ENCODE results near the gene CLEC2A.
A peak's percentile ranks its signal among the peaks of the same experiment; 100 is the strongest.

CLEC2A gene

DNA sequence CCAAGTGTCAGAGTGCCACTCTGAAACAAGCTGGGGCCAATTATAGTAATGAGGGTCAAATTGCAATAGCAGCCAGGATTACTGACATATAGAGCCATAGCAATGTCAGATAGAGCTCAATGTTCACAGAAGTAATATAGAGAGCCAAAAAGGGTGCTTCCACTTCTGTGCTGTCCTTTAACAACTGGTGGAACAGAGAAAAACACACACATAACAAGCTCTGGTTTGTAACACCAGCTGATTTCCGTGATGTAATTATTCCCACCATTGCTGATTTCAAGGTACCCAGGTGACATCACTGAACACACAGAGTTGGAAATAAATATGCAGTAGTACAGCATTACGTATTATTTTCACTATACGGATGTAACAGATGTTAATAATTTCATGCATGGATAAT is 60.0 kb downstream of the CLEC2A start:
- TF ChIP-seq, protein P1, sequence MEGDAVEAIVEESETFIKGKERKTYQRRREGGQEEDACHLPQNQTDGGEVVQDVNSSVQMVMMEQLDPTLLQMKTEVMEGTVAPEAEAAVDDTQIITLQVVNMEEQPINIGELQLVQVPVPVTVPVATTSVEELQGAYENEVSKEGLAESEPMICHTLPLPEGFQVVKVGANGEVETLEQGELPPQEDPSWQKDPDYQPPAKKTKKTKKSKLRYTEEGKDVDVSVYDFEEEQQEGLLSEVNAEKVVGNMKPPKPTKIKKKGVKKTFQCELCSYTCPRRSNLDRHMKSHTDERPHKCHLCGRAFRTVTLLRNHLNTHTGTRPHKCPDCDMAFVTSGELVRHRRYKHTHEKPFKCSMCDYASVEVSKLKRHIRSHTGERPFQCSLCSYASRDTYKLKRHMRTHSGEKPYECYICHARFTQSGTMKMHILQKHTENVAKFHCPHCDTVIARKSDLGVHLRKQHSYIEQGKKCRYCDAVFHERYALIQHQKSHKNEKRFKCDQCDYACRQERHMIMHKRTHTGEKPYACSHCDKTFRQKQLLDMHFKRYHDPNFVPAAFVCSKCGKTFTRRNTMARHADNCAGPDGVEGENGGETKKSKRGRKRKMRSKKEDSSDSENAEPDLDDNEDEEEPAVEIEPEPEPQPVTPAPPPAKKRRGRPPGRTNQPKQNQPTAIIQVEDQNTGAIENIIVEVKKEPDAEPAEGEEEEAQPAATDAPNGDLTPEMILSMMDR (IDR thresholded peaks at IDR 0.05), result no peak
- Histone ChIP-seq H3K4me3 (ENCODE audit: low read depth in 1 of 2, low read length in 1 of 2) (no peak overlapping the region), H3K4me1 (ENCODE audit: control insufficient read depth in 1 of 2, insufficient read depth in 1 of 2, low read depth in 1 of 2, low read length in 1 of 2) (peaks cover 4 to 15% of the 10 kb centered on the region in 2 experiments), H3K36me3 (no peaks in the 10 kb centered on the region), H3K9me3 (no peaks in the 10 kb centered on the region), H3K27ac (peak overlapping the region; percentile 3), H3K27me3 (no peaks in the 10 kb centered on the region)

DNA sequence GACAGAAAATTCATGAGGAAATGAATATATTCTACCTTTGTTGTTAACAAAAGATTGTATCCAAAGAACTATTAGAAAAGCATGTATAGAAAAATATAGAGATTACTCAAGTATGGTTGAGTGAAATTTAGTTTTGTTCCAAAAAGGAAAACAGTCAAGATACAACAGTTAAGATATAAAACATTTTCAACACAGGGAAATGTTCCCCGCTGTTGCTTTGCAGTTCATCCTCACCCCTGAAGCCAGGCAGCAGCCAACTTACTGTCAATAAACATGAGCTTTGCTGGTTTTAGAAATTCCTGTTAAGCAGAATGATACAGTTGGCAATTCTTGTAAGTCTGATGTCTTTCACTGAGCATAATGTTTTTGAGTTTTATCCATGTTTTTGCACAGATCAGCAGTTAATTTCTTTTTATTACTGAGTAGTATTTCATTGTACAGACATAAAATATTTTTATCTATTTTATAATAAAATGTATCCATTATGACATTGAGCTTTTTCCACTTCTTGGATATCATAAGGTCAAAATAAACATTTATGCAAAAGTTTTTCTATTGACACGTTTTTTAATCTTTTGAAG is 61.8 kb downstream of the CLEC2A start:
- peak overlapping the region; percentile 61 to 65 for H3K4me3 ChIP-seq (ENCODE audit: low read depth in 1 of 2, low read length in 1 of 2)
- H3K27ac ChIP-seq, result peak overlapping the region; percentile 92
- H3K4me1 ChIP-seq (ENCODE audit: control insufficient read depth in 1 of 2, insufficient read depth in 1 of 2, low read depth in 1 of 2, low read length in 1 of 2), result peaks cover 6 to 29% of the 10 kb centered on the region in 2 experiments
- H3K36me3 ChIP-seq, result no peaks in the 10 kb centered on the region
- TF ChIP-seq, protein P1 (IDR thresholded peaks at IDR 0.05), result no peak
- H3K9me3 ChIP-seq, result no peaks in the 10 kb centered on the region
- no peaks in the 10 kb centered on the region for H3K27me3 ChIP-seq

DNA sequence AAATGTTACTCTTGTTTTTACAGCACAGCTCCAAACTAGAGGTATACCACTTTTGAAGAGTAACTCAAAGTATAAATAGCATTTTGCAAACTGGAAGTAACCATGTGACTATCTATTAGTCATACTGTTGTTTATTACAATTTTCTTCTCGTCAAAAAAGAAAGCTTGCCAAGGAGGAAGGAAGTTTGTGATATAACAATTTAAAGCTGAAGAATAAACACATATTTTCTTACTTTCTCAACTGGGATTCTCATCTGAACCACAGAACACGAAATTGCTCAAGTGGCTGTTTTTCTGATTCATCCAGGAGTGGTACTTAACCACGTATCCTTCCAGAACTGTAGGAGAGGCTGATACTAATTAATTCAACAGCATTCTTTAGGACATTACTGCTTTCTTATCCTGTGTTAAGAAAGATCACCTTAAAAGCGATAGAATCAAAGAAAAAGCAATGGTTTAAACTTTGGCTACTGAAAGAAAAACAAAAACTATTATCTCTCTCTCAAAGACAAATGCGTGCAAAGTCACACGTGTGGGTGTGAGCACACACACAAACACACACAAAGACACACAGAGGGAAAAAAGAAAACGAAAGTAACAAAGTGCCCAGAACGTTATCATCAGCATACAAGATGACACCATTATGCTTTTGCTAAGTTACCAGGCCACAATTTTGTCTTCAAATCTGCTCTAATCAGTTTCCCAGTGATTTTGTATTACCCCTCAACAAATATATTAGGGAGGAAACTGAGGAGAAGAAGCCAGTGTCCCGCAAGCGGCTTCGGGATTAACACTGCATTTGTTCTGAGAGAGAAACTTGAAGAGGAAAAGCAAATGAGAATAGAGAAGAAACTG is 62.6 kb downstream of the CLEC2A start, which contains the start of gene CLEC2B:
TSS of gene CLEC2B (minus strand) at position 48 of the 855 bp plus-strand sequence.
- no peaks in the 10 kb centered on the region for H3K27me3 ChIP-seq
- peak within 1 kb of the TSS; percentile 92 for H3K27ac ChIP-seq
- H3K36me3 ChIP-seq, result no peaks in the 10 kb centered on the region
- TF ChIP-seq, protein P1 (IDR thresholded peaks at IDR 0.05), result no peak
- peaks cover 8 to 36% of the 10 kb centered on the region in 2 experiments for H3K4me1 ChIP-seq (ENCODE audit: control insufficient read depth in 1 of 2, insufficient read depth in 1 of 2, low read depth in 1 of 2, low read length in 1 of 2)
- H3K9me3 ChIP-seq, result no peaks in the 10 kb centered on the region
- H3K4me3 ChIP-seq (ENCODE audit: low read depth in 1 of 2, low read length in 1 of 2), result peak within 1 kb of the TSS; percentile 61 to 65

DNA sequence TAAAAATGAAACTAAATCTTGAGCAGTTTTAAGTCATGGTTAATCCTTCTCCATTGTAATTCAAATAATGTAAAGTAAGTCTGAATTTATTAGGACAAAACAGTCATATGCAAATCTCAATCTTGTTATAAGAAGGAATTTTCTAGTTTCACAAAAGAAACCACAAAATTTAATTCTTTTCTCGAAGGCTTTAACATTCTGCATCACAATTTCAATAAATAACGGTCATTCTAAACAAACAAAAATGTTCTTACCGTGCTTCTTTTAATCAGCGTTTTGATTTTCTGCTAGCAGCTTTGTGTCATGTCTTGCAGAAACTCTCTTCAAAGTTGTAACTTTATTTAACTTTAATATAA is 63.2 kb downstream of the CLEC2A start:
- no peaks in the 10 kb centered on the region for H3K9me3 ChIP-seq
- peak overlapping the region; percentile 61 to 65 for H3K4me3 ChIP-seq (ENCODE audit: low read depth in 1 of 2, low read length in 1 of 2)
- H3K4me1 ChIP-seq (ENCODE audit: control insufficient read depth in 1 of 2, insufficient read depth in 1 of 2, low read depth in 1 of 2, low read length in 1 of 2), result peaks cover 8 to 36% of the 10 kb centered on the region in 2 experiments
- no peaks in the 10 kb centered on the region for H3K27me3 ChIP-seq
- no peaks in the 10 kb centered on the region for H3K36me3 ChIP-seq
- H3K27ac ChIP-seq, result peak overlapping the region; percentile 92
- TF ChIP-seq, protein P1 (IDR thresholded peaks at IDR 0.05), result no peak

DNA sequence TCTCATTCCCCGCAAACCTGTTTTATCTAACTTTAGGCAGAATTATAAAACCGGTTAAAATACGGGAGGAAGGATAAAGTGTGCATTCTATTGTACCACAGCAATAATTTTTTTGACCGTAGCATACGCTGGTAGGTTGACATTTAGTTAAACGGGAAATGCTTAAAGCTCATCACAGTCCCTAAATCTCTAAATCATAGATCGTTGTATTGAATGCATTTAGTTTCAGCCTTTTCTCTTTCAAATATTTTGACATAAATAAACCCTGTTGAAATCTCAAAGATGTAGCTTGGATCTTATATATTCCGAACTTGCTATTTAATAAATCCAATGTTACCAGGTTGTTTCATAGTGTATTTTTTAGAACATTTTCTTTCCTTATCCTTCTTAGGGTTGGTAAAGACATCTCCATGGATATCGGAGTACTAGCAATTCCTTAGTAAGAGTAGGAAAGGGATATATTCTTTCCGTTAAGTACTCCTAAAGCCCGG is 63.8 kb downstream of the CLEC2A start:
- Histone ChIP-seq H3K4me1 (ENCODE audit: control insufficient read depth in 1 of 2, insufficient read depth in 1 of 2, low read depth in 1 of 2, low read length in 1 of 2) (peaks cover 8 to 36% of the 10 kb centered on the region in 2 experiments), H3K9me3 (no peaks in the 10 kb centered on the region), H3K36me3 (no peaks in the 10 kb centered on the region), H3K4me3 (ENCODE audit: low read depth in 1 of 2, low read length in 1 of 2) (peak overlapping the region; percentile 61 to 65), H3K27me3 (no peaks in the 10 kb centered on the region), H3K27ac (peak overlapping the region; percentile 92)
- TF ChIP-seq, protein P1 (IDR thresholded peaks at IDR 0.05), result no peak

Data from neutrophil (primary cell).